GM21423 (cell line): Measurements from ENCODE around the gene CXXC1.
A peak's percentile ranks its signal among the peaks of the same experiment; 100 is the strongest.
"Not testable (repeated sequence)": the region's sequence is repeated elsewhere in the genome, so short reads cannot be mapped to it uniquely, and the experiment has no call there.

Source experiments
- ATAC-seq: cut with Tn5 transposase; IDR thresholded peaks from one replicate; pipeline ENCODE4 v1.9.1; 2021; ENCODE audit warnings: mild to moderate bottlenecking, moderate library complexity; ENCODE audit not compliant: unreplicated experiment

CXXC1 gene

DNA sequence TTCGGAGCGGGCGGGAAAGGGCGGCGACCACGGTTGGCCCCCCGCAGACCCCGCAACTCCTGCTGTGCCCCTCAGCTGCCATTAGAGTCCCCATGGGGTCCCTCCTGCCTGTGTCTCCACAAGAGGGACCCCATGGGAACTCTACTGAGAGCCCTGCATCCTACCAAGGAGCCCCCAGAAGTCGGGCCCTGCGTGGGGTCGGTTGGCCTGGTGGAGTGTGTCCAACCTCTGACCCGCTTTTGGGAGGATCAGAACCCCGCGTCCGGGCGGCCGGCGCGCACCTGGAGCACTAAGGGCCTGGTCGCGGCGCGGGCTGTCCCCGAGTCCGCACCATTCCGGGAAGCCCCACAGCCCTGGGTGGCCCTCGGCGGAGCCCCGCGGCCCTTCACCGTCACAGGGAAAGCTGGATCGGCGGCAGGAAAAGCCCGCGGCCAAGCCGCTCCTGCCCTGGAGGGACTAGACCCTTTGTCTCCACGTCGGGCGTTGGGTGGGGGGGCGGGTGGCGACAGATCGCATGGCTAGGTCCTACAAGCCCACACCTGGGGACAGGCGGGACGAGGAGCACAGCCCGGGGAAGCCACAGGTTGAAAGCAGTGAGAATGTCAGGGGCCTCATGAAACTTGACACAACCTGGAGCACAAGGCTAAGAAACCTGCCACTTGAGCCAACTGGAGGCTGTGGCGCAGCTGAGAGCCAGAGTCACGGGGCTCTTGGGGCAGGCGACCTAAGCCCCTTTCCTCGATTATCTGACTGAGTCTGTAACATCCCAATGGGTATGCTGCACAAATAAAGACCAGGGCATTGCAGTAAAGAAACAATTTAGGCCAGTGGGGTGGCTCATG lies 11.2 kb upstream of the CXXC1 start:
- no peak for ATAC-seq

- peak; percentile 100 for ATAC-seq
These were observed 10.3 kb upstream of the CXXC1 start for GRCh38 chr18:50297621-50298442.

GRCh38 chr18:50293039-50293438 lies 5.5 kb upstream of the CXXC1 start:
- ATAC-seq: no peak

DNA sequence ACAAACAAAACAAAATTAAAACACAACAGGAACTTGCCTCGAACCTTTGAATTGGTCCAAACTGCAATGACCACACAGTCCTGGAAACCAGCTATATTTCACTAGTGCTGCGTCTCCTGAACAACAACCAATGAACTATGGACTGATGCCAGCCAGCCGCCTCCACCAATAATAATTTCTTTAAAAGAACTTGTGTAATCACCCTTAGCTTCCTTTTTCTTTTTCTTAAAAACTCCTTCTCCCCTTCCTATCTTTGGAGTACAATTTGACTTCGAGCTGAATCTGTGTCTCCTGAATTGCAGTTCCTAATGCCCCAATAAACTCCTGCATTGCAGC lies 1.6 kb upstream of the CXXC1 start:
- no peak for ATAC-seq

DNA sequence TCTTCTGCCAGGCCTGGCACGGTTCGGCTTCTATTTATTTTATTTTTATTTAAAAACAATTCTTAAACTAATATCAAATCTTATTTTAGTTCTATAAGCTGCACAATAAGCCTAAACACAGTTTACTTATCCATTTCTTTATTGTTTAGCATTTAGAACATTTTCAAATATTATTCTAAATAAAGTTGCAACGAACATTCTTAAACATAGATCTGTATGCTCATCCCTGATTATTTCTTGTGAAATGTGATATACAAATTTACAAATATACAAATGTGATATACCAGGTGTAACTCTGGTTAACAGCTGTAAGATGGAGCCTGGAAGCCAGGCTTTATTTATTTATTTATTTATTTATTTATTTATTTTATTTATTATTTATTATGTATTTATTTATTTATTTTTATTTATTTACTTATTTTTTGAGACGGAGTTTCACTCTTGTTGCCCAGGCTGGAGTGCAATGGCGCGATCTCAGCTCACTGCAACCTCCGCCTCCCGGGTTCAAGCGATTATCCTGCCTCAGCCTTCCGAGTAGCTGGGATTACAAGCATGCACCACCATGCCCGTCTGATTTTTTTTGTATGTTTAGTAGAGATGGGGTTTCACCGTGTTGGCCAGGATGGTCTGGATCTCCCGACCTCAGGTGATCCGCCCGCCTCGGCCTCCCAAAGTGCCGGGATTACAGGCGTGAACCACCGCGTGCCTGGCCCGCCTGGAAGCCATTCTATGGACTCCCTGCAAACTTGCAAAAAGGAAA lies 1.0 kb upstream of the CXXC1 start:
- ATAC-seq: not testable (repeated sequence)

DNA sequence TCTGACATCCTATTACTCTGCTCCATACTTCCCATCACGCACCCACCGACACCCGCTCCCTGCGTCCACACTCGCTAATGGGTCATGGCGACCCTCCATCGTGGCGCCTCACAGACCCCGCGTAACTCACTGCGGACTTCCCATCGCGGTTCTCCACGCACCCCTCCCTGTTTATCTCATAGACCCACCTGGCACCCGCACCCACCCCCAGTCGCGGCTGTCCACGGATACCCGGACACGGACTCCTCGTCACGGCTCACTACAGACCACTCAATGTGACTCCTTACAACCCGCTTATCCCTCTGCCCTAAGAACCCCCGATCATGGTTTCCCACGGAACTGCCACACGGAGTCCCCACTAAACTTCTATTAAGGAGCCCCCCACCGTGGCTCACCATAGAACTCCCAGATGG lies 458 bp downstream of the CXXC1 start:
- no peak for ATAC-seq

DNA sequence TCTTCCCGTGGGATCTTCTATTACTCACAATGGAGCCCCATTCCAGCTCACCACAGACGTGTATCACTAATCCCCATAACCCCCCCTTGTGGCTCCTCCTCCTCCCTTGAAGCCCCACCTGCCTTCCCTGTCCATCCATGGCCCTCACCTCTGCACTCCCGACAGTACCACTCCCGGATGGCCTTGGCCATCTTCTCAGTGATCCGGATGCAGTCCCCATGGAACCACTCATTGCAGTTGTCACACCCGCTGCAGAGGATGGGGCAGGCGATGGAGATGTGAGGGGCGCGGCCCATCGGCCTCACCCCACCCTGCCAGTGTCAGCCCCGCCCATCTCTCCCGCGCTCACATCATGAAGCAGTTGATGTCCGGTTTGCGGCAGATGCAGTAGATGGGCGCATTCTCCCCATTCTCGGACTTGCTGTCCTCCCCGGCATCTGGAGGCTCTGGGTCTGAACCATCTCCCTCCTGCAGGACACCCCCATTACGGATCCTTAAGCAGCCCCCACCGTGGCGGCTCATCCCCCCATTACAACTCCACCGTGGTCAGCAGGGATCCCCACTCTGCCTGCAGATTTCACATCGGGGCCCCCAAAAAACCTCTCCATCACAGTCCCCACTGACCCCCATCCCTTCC lies 983 bp downstream of the CXXC1 start:
- ATAC-seq: no peak

- no peak for ATAC-seq
These were observed 1.7 kb downstream of the CXXC1 start for GRCh38 chr18:50285631-50286321.

DNA sequence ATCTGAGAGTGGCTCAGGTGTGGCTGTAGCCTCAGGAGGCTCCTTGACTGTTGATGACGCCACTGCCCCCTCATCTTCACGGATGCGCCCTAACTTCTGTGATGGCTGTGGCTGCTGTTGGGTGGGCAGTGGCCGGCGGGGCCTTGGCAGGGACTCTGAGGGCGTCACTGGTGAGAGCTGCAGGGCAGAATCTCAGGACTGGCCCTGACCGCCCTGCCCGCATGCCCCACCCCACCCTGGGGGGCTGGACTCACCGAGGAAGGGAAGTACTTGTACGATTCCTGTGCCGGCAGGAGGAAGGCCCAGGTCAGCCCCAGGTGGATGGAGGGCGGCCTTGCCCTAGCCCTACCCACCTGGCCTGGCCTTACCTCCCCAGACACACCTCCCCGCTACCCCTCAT lies 2.4 kb downstream of the CXXC1 start:
- ATAC-seq: no peak

DNA sequence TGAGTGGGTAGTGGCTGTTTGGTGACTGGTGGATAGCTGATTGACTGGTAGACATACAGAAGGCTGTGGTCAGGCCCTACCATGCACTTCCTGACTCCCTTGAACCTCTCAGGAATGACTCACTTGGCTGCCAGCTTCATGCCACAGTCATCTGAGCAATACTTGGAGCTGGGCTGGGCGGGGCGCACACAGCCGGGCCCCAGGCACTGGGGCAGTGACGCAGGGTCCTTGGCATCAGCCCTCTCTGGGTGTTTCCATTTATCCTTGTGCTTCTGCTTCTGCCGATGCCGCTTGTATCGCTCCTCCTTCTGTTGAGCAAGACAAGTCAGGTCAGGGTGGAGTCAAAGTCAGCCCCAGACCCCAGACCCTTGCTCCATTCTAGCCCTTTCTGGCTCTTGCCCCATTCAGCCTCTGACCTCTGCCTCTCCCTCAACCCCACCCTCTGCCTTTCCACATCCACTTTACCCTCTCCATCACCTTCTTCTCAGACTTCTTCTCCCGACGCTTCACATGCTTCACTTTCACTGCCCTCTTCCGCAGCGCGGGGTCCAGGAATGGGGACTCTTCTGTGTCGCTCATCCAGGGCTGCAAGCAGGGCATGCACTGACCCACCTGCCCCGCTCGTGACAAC lies 3.1 kb downstream of the CXXC1 start:
- ATAC-seq: no peak

DNA sequence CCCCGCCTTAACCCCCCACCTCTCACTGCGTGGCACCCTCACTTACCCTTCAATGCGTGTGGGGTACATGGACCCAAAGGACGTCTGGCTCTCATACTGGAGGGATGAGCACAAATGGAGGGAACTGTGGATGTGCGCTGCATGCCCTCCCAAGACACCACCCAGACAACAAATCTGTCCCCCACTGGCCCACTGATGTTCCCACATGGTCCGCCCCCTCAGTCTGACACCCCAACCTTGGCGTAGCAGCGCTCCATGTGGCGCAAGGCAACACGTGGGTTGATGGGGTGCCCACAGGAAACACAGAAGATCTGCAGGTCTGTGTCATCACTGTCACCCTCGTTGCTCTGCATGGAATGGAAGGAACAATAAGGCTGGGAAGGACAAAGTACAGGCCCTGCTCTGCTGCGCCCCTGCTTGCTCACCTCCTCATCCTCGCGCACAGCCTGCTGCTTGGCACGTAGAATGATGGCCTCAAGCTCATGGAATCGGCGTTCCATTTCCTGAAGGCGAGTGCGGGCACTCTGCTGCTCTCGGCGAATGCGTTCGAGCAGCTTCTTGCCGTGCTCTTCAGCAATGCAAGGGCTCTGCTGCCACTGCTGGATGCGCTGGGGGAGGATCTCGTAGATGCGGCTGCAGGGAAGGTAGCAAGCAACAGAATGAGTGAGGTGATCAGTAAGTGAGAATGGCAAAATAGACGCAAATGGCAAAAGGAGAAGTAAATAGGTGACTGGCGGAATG lies 3.9 kb downstream of the CXXC1 start:
- no peak for ATAC-seq

DNA sequence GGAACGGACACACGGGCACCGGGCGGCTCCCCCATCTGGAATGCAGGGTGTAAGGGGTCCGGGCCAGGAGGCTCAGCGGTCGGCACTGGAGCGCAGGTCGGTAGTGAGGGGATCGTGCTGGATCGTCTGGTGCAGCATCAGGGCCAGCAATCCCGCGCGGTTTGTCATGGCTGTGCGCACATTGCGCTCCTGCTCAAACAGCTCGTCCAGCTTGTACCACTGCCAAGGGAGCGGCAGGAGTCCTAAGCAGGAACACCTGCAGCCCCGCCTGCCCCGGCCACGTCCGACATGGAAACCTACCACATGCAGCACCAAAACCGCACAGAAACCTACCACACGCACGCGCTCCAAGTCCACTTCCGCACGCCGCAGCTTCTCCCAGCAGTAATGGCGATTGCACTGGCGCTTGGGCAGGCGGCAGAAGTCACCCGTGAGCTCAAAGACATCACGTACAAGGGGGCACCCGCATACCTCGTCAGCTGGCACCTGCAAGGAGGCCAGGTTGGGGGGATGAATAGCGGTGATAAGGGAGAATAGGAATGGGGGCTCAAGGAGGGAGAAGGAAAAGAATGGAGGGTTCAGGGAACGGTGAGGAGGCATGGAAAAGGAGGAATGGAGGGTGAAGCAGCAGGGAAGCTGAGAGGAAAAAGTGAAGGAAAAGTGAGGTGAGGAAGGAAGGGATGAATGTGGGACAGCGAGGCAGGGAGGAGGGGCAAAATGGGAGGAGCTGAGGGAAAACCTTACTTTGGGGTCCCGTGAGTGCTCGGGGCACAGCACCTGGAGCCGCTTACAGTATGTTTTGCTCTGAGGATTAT lies 4.8 kb downstream of the CXXC1 start:
- no peak for ATAC-seq

DNA sequence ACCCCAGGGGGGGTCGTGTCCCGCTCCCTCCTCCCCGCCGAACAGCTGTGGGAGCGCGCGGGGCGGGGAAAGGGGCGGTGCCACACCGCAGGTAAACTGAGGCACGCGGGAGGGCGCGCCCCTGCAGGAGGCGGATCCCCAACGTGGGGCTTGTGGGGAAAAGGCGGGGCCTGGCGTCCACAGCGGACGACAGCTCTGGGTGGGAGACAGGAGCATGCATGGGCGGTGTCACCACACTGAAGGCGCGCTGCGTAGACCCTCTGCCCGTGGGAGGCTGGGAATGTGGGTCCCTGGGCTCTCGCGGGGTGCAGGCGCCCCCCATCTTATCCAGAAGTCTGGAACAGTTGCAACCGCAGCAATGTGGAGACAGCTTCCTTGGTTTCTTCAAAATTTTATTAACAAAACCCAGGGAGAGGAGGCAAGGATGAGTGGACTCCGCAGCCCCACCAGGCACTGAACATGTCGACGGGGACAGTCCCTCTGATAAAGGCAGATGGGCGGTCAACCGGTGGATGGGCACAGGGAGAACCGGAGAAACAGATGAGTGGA lies 5.4 kb downstream of the CXXC1 start:
- ATAC-seq: no peak

GRCh38 chr18:50281295-50281971 lies 6.1 kb downstream of the CXXC1 start, which contains the start of gene MBD1:
MBD1 (minus strand) TSS chr18:50281523; CDS start chr18:50279992, 1,531 bp downstream.
- ATAC-seq: peak; percentile 89

DNA sequence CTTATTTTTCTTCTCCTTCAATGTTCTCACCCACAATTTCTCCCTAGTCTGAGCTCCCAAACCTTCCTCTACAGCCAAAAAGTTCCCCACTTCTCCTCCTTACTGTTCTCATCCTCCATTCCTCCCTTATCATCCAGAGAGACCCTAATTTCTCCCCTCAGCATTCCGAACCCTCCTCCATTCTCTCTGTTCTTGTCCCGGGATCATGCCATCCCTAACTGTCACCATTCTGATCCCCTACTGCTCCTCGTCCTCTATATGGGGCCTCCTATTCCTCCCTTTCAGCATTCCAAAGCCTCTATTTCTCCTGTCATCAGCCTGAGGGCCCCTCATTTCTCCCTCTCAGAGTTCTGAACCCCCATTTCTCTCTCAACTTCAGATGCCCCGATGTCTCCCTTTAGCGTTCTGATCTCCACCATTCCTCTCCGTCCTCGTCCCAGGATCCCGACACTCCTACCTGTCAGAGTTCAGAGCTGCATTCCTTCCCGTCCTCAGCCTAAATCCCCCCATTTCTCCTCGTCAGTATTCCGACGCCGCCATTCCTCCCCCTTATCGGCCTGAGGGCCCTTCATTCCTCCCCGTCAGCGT lies 6.7 kb downstream of the CXXC1 start:
- no peak for ATAC-seq

DNA sequence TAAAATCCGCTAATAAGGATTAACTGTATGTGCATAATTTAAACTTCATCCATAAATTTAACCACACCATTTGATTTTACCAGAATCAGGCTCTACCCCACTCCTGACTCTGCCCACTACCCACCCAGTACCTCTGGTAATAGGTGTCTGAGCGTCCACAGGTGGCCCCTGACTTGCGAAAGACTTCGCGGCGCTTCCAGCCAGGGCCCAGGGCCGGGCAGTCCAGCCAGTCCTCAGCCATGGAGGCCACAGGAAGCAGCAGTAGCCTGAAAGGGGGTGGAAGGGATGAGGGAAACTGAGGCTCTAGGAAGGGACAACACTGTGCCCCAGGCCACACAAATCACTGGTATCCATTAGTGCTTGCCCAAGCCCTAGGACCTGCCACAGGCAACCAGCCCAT lies 7.7 kb downstream of the CXXC1 start:
- no peak for ATAC-seq

- ATAC-seq: no peak
These were observed 9.6 kb downstream of the CXXC1 start for GRCh38 chr18:50277942-50278341.
